ENCODE measurements around the gene BBIP1.

DNA sequence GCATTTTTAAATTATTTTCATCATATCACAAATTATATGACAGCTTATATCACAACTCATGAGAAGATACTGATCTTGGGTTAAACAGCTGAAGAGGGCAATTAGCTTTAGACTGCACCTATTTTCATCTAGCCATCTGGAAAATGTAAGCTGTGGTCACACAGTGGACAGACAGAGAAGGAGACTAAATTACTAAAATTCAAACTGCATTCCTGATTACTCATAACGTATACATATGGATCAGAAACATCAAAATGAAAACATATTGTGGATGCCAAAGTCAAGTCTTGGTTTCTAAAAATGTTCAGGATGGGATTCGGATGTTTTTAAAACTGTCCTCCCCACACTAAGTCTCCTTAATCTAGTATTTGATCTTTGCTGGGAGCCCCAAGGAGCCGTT is 6.6 kb downstream of the BBIP1 start:
- TF ChIP-seq, protein P1, sequence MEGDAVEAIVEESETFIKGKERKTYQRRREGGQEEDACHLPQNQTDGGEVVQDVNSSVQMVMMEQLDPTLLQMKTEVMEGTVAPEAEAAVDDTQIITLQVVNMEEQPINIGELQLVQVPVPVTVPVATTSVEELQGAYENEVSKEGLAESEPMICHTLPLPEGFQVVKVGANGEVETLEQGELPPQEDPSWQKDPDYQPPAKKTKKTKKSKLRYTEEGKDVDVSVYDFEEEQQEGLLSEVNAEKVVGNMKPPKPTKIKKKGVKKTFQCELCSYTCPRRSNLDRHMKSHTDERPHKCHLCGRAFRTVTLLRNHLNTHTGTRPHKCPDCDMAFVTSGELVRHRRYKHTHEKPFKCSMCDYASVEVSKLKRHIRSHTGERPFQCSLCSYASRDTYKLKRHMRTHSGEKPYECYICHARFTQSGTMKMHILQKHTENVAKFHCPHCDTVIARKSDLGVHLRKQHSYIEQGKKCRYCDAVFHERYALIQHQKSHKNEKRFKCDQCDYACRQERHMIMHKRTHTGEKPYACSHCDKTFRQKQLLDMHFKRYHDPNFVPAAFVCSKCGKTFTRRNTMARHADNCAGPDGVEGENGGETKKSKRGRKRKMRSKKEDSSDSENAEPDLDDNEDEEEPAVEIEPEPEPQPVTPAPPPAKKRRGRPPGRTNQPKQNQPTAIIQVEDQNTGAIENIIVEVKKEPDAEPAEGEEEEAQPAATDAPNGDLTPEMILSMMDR (IDR thresholded peaks at IDR 0.05): no peak
- TF ChIP-seq POLR2AphosphoS5 (IDR thresholded peaks at IDR 0.05): no peak
